GM19372 (cell line): Measurements from ENCODE around the gene ZBTB14.

Experiments used
- ATAC-seq: cut with Tn5 transposase; IDR thresholded peaks from one replicate; pipeline ENCODE4 v1.9.1; 2021; ENCODE audit warnings: mild to moderate bottlenecking, low read depth, moderate library complexity; ENCODE audit not compliant: unreplicated experiment

Gene ZBTB14

GRCh38 chr18:5294457-5295230 is 882 bp downstream of the ZBTB14 start:
- peak; percentile 8 for ATAC-seq

- no peak for ATAC-seq
These were observed 1.4 kb downstream of the ZBTB14 start for GRCh38 chr18:5294113-5294456.

- no peak for ATAC-seq
These were observed 7.0 kb downstream of the ZBTB14 start for GRCh38 chr18:5288517-5288935.

GRCh38 chr18:5287854-5288253 is 7.7 kb downstream of the ZBTB14 start:
- ATAC-seq = no peak

- no peak for ATAC-seq
These were observed 9.0 kb downstream of the ZBTB14 start for GRCh38 chr18:5286525-5286924.

- ATAC-seq = no peak
These were observed 10.2 kb downstream of the ZBTB14 start for GRCh38 chr18:5285326-5285725.

- ATAC-seq = no peak
These were observed 10.7 kb downstream of the ZBTB14 start for GRCh38 chr18:5284808-5285207.

GRCh38 chr18:5282770-5283169 is 12.8 kb downstream of the ZBTB14 start:
- ATAC-seq = no peak

- no peak for ATAC-seq
These were observed 18.6 kb downstream of the ZBTB14 start for GRCh38 chr18:5276947-5277346.

- no peak for ATAC-seq
These were observed 19.7 kb downstream of the ZBTB14 start for GRCh38 chr18:5275872-5276271.

GRCh38 chr18:5268874-5269273 is 26.7 kb downstream of the ZBTB14 start:
- ATAC-seq = no peak

- ATAC-seq = no peak
These were observed 28.8 kb downstream of the ZBTB14 start for GRCh38 chr18:5266721-5267120.

GRCh38 chr18:5253910-5254309 is 41.6 kb downstream of the ZBTB14 start:
- ATAC-seq = no peak

GRCh38 chr18:5251117-5251516 is 44.4 kb downstream of the ZBTB14 start:
- ATAC-seq = no peak

GRCh38 chr18:5250603-5251002 is 44.9 kb downstream of the ZBTB14 start:
- ATAC-seq = no peak

GRCh38 chr18:5244941-5245340 is 50.6 kb downstream of the ZBTB14 start:
- ATAC-seq = no peak

- no peak for ATAC-seq
These were observed 56.1 kb downstream of the ZBTB14 start for GRCh38 chr18:5239447-5239846.
